Activated naive CD4-positive, alpha-beta T cell treated with anti-CD3 and anti-CD28 coated beads, Interleukin-2, amount 50 U/mL, for 72 hours (primary cell): ENCODE measurements around the gene ALDH3B1. TPM values are rescaled to one million over a fixed set of nuclear protein-coding genes. Genes with fewer than 3 reads are reported as not detected.

Experiments used
- ATAC-seq, 2 donors: fragments of 150-1000 bp; cut with Tn5 transposase; 2 replicates each; pipeline ENCODE4 v1.10.0; 2021; ENCODE audit warnings: mild to moderate bottlenecking in 2 of 2, moderate library complexity in 2 of 2
- DNase-seq, 2 donors: peaks; one replicate each; pipeline ENCODE4 v3.0.0; 2021 to 2022; ENCODE audit warnings: low spot score in 2 of 2
- H3K27ac Mint-ChIP-seq, 2 donors: one replicate each; pipeline ENCODE4 v1.8.0; 2022; ENCODE audit warnings: mild to moderate bottlenecking in 2 of 2, mixed read lengths in 2 of 2
- H3K36me3 Mint-ChIP-seq, 2 donors: one replicate each; pipeline ENCODE4 v1.8.0; 2022; ENCODE audit warnings: mixed read lengths in 2 of 2
- H3K9me3 Mint-ChIP-seq, 2 donors: one replicate each; pipeline ENCODE4 v1.8.0; 2022; ENCODE audit warnings: mixed read lengths in 2 of 2
- total RNA-seq, 2 donors: library from RNA; stranded (reverse); gene quantifications; one replicate each; pipeline ENCODE4 v1.2.3, GENCODE V29; 2022

ALDH3B1 gene
- total RNA-seq, 2 donors from 2014 or later = 0.11 TPM; not detected in 1

- Mint-ChIP-seq H3K9me3 (no peaks in the 10 kb centered on the region), H3K36me3 (peaks cover 10 to 14% of the 10 kb centered on the region in 2 donors), H3K27ac (no peak overlapping the region)
- ATAC-seq (no peak), DNase-seq (no peak)
Measured at GRCh38 chr11:68044145-68044813, 34.2 kb downstream of the ALDH3B1 start.

- no peaks in the 10 kb centered on the region for H3K9me3 Mint-ChIP-seq
- H3K27ac Mint-ChIP-seq = no peak overlapping the region
- H3K36me3 Mint-ChIP-seq = peaks cover 8 to 10% of the 10 kb centered on the region in 2 donors
- DNase-seq (no peak), ATAC-seq (no peak)
Measured at GRCh38 chr11:68044898-68045351, 34.8 kb downstream of the ALDH3B1 start.

- DNase-seq (no peak), ATAC-seq (no peak)
- H3K27ac Mint-ChIP-seq = no peak overlapping the region
- no peaks in the 10 kb centered on the region for H3K36me3 Mint-ChIP-seq
- H3K9me3 Mint-ChIP-seq = no peaks in the 10 kb centered on the region
Measured at GRCh38 chr11:68047437-68048290, 37.5 kb downstream of the ALDH3B1 start.

- no peak for DNase-seq
- Mint-ChIP-seq H3K9me3 (no peaks in the 10 kb centered on the region), H3K36me3 (no peaks in the 10 kb centered on the region), H3K27ac (peak overlapping the region in 1 of 2 donors; percentile 18)
- ATAC-seq = no peak
Measured at GRCh38 chr11:68048681-68049508, 38.8 kb downstream of the ALDH3B1 start.

GRCh38 chr11:68049509-68050370 is 39.6 kb downstream of the ALDH3B1 start:
- no peak for ATAC-seq
- H3K36me3 Mint-ChIP-seq = no peaks in the 10 kb centered on the region

GRCh38 chr11:68050371-68050841 is 40.3 kb downstream of the ALDH3B1 start:
- no peak for ATAC-seq
- Mint-ChIP-seq H3K27ac (peak overlapping the region; percentile 29 to 30), H3K36me3 (no peaks in the 10 kb centered on the region), H3K9me3 (no peaks in the 10 kb centered on the region)
- peak in 1 of 2 donors; percentile 52 for DNase-seq

More at GRCh38 chr11:68049509-68050370, 39.6 kb downstream of the ALDH3B1 start:
- no peak for DNase-seq
- no peak overlapping the region for H3K27ac Mint-ChIP-seq
- no peaks in the 10 kb centered on the region for H3K9me3 Mint-ChIP-seq

- ATAC-seq (peak in 1 of 2 donors; percentile 4), DNase-seq (peak in 1 of 2 donors; percentile 53)
- Mint-ChIP-seq H3K36me3 (no peaks in the 10 kb centered on the region), H3K27ac (peak overlapping the region; percentile 37 to 92), H3K9me3 (no peaks in the 10 kb centered on the region)
Measured at GRCh38 chr11:68051191-68052136, 41.3 kb downstream of the ALDH3B1 start.

- Mint-ChIP-seq H3K9me3 (no peaks in the 10 kb centered on the region), H3K36me3 (no peaks in the 10 kb centered on the region), H3K27ac (peak overlapping the region; percentile 37 to 92)
- ATAC-seq = peak in 1 of 2 donors; percentile 3
- DNase-seq = no peak
Measured at GRCh38 chr11:68052137-68052873, 42.2 kb downstream of the ALDH3B1 start.

GRCh38 chr11:68053117-68053516 is 43.0 kb downstream of the ALDH3B1 start:
- Mint-ChIP-seq H3K9me3 (no peaks in the 10 kb centered on the region), H3K36me3 (no peaks in the 10 kb centered on the region), H3K27ac (peak overlapping the region; percentile 37 to 85)
- no peak for ATAC-seq
- peak in 1 of 2 donors; percentile 52 for DNase-seq

GRCh38 chr11:68053981-68054812 is 44.1 kb downstream of the ALDH3B1 start:
- Mint-ChIP-seq H3K9me3 (no peaks in the 10 kb centered on the region), H3K36me3 (no peaks in the 10 kb centered on the region), H3K27ac (peak overlapping the region in 1 of 2 donors; percentile 37)
- DNase-seq = peak in 1 of 2 donors; percentile 52
- peak; percentile 11 to 18 for ATAC-seq

- no peak for DNase-seq
- no peaks in the 10 kb centered on the region for H3K9me3 Mint-ChIP-seq
- peak overlapping the region in 1 of 2 donors; percentile 18 for H3K27ac Mint-ChIP-seq
Measured at GRCh38 chr11:68056317-68057285, 46.5 kb downstream of the ALDH3B1 start.

GRCh38 chr11:68057807-68058206 is 47.7 kb downstream of the ALDH3B1 start:
- Mint-ChIP-seq H3K27ac (no peak overlapping the region), H3K36me3 (peaks cover 0 to 14% of the 10 kb centered on the region in 2 donors), H3K9me3 (no peaks in the 10 kb centered on the region)
- DNase-seq = no peak
- ATAC-seq = no peak

More at GRCh38 chr11:68056317-68057285, 46.5 kb downstream of the ALDH3B1 start:
- peaks cover 0 to 7% of the 10 kb centered on the region in 2 donors for H3K36me3 Mint-ChIP-seq
- no peak for ATAC-seq
